ENCODE measurements around the gene TXNDC8.
"Not testable (repeated sequence)": the region's sequence is repeated elsewhere in the genome, so short reads cannot be mapped to it uniquely, and the experiment has no call there.

The TXNDC8 gene

GRCh38 chr9:110327716-110328115 is 9.9 kb downstream of the TXNDC8 start:
- no peak for DNase-seq

- no peak for DNase-seq
Measured at GRCh38 chr9:110323818-110324217, 13.8 kb downstream of the TXNDC8 start.

GRCh38 chr9:110320651-110321445 is 16.8 kb downstream of the TXNDC8 start:
- DNase-seq = no peak

- DNase-seq = no peak
Measured at GRCh38 chr9:110319781-110320492, 17.7 kb downstream of the TXNDC8 start.

GRCh38 chr9:110317911-110318310 is 19.8 kb downstream of the TXNDC8 start:
- DNase-seq = no peak

GRCh38 chr9:110316261-110317075 is 21.2 kb downstream of the TXNDC8 start:
- DNase-seq = no peak

GRCh38 chr9:110311978-110312377 is 25.7 kb downstream of the TXNDC8 start:
- DNase-seq = not testable (repeated sequence)

GRCh38 chr9:110309681-110310080 is 28.0 kb downstream of the TXNDC8 start:
- DNase-seq = no peak

- DNase-seq = no peak
Measured at GRCh38 chr9:110308633-110309038, 29.0 kb downstream of the TXNDC8 start.

- DNase-seq = no peak
Measured at GRCh38 chr9:110307191-110307590, 30.5 kb downstream of the TXNDC8 start.

GRCh38 chr9:110303133-110303532 is 34.5 kb downstream of the TXNDC8 start:
- DNase-seq = no peak

GRCh38 chr9:110298043-110298605 is 39.5 kb downstream of the TXNDC8 start:
- no peak for DNase-seq

GRCh38 chr9:110293248-110293647 is 44.4 kb downstream of the TXNDC8 start:
- DNase-seq = no peak

GRCh38 chr9:110291921-110292557 is 45.6 kb downstream of the TXNDC8 start:
- no peak for DNase-seq

- no peak for DNase-seq
Measured at GRCh38 chr9:110290001-110290400, 47.7 kb downstream of the TXNDC8 start.

- DNase-seq = no peak
Measured at GRCh38 chr9:110288503-110288902, 49.2 kb downstream of the TXNDC8 start.

- DNase-seq = no peak
Measured at GRCh38 chr9:110287289-110287680, 50.4 kb downstream of the TXNDC8 start.

GRCh38 chr9:110284211-110284844 is 53.3 kb downstream of the TXNDC8 start:
- no peak for DNase-seq

- DNase-seq = no peak
Measured at GRCh38 chr9:110283751-110284150, 53.9 kb downstream of the TXNDC8 start.

GRCh38 chr9:110282739-110283081 is 55.0 kb downstream of the TXNDC8 start:
- no peak for DNase-seq

- no peak for DNase-seq
Measured at GRCh38 chr9:110282018-110282738, 55.5 kb downstream of the TXNDC8 start.

Measured in right kidney (tissue), 1 donor.